NCI-H748 (cell line): Measurements from ENCODE around the gene ALDH5A1.
A peak's percentile ranks its signal among the peaks of the same experiment; 100 is the strongest.
"Not testable (repeated sequence)": the region's sequence is repeated elsewhere in the genome, so short reads cannot be mapped to it uniquely, and the experiment has no call there.

Experiments used
- DNase-seq: peaks from one replicate; lab custom pipeline; 2025; ENCODE audit not compliant: unreplicated experiment; lab: John Stamatoyannopoulos, UW

The ALDH5A1 gene

DNA sequence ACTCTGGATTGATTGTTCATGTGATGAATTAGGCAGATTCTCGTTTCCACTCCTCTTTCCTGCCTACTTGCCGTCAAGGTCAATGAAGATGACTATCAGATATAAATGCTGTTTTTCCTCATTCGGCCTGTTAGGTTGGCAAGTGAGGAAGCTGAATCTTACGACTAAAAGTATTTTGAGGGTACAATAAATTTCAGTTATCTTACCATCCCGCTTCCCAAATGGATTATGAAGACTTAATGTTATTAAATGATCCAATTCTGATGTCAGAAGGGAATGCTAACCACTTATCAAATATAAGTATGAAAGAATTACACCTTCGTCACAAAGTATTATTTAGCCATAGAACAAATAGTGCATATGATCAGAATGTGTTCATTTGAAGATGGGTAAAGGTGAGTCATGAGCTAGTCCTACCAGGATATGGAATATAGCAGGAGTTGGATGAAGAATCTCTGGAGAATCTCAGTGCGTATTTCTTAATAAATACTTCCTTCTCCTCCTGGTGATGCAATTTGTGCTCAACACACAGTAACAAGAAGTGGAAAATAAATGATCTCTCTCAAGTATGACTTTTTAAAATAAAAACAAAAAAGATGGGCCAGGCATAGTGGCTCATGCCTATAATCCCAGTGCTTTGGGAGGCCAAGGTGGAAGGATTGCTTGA is 10.0 kb upstream of the ALDH5A1 start:
- DNase-seq = no peak

DNA sequence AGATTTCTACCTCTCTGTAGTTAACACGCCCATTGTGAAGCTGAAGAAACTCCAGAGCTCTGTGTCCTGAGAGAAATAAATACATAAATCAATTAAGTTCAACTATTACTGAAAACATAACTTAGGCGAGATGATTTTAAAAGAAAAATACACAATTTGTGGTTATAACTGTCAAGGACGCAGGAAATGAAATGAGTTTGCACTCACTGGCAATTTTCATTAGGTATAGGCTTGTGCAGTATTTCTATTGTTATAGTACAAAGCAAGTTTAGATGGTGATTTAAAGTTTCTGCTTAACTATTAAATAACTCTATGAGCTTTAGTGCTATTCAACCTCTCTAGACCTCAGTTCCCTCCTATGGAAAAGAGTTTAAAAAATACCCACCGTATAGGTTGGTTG is 8.7 kb upstream of the ALDH5A1 start:
- no peak for DNase-seq

DNA sequence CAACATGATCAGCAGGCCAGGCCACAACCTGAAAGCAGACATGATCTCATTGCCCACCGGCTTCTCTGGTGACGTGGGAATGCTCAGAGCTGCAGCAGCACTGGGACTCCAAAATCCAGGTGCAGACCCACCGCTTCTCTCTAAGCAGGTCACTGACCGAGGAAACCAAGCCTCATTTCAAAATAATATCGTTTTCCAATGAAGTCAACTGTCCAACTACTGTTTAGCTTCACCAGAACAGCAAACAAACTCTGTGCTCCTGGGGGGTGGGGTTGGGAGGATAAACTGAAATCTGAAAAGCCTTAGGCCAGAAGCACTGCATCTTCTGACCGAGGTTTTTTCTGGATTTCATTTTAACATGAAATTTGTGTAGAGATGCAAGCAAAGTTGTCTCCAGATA is 5.3 kb upstream of the ALDH5A1 start, which contains the start of gene GPLD1:
GPLD1 (minus strand) TSS at position 109 of the 400 bp plus-strand sequence; CDS start at position 42, 67 bp downstream.
- no peak for DNase-seq

DNA sequence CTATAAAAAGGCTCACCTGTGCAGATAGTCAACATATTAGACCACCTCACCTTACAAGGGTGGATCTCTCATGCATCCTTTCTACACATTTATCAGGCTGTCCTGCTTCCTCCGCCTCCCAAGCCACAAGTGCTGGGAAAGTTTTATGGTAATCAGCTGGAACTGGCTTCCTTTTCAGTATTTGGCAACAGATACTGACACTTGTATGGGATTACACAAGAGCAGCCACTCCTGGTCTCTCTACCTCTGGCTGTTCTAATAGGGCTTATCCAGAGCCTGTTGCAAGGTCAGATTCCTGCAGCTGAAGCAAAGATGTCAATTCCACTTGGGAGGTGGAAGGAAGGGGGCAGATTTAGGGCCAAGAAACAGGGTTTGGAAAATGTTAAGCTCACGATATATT is 4.9 kb upstream of the ALDH5A1 start:
- DNase-seq = no peak

DNA sequence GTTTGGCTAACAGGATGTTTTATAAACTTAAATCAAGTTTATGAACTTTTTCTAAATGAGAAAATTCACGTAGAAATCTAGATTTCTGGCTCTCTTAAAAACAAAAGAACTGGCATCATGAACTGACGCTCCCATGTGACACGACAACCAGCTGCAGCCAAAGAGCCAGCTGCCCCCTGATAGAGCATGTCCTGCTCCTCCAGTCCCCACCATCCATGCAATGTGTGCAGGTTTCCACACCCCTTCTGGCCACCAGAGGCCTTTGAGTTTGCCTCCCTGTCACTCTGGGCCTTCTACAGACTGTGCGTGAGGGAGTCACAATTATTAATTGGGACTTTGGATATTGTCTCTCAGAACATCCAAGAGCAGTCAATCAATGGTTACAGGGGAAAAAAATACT is 3.8 kb upstream of the ALDH5A1 start:
- DNase-seq = no peak

DNA sequence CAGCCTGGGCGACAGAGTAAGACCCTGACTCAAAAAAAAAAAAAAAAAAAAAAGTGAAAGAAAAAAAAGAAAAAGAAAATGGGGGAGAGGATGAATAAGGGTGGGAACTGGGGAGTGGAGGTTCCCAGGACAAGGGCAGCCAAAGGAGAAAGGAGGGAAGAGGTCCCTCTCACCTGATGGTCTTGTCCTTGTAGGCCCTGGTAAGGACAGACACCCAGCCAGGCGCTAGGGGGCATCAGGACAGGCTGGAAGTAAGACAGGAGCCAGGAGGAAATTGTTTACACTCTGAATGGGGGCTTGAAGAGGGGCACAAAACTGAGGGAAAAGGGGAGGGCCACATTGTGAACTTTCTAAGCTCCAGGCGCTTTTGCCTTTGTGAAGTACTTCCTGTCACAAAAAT is 2.3 kb upstream of the ALDH5A1 start:
- DNase-seq = no peak

DNA sequence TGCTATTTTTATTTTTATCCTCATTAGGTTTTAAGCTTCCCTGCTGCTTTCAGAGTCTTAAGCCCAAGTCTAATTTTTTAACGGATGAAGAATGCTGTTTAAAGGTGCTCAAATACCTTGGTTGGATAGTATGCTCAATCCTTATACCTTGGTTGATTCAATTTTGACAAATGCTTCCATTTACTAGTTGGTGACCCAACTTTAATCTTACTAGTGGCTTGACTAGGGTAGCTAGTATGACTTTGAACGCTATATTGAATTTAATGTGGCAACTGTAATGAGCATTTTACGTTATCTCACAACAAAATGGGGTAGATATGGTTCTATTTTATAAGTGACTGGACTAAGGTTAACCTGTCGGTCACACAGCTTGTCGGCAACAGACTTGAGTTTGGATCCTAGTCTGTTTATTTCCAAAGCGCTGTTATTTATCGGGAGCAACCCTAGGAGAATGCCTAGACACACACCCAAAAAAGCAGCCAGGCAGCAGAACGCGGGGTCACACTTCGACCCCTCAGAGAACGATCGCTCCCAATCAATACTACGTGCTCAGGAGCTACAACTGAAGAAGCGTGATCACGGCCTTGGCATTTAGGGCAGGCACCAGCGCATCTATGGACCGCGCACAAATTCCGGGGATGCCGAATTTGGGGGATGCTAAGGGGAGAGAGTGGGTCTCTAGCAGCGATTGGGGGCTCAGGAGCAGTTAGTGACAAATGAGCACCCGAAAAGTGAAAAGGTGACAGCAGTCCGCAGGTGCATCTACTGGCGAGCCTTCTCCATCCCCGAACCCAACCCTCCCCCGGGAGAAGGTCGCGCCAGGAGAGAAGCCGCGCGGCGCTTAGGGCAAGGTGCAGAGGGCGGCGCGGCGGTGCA is 586 bp upstream of the ALDH5A1 start:
- DNase-seq = no peak

DNA sequence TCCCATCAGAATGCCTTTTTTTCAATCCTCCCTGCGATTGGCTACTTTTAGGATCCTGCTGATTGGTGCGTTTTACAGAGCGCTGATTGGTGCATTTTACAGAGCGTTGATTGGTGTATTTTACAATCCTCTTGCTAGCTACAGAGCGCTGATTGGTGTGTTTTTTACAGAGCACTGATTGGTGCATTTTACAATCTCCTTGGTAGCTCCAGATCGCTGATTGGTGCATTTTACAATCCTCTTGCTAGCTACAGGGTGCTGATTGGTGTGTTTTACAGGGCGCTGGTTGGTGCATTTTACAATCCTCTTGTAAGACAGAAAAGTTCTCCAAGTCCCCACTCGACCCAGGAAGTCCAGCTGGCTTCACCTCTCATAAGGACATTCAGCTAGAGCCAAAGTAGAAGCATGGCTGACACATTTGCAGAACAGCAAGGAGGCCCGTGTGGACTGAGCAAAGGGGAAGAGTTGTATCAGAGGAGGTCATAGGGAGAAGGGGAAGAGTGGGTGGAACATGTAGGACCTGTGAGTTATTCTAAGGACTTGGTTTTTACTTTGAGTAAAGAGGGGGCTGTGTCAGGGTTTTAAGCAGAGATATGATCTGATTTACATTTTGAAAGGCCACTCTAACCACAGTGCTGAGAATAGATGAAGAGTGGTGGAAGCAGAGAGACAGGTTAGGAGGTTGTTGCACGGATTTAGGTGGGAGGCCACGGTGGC is 2.6 kb downstream of the ALDH5A1 start:
- no peak for DNase-seq

DNA sequence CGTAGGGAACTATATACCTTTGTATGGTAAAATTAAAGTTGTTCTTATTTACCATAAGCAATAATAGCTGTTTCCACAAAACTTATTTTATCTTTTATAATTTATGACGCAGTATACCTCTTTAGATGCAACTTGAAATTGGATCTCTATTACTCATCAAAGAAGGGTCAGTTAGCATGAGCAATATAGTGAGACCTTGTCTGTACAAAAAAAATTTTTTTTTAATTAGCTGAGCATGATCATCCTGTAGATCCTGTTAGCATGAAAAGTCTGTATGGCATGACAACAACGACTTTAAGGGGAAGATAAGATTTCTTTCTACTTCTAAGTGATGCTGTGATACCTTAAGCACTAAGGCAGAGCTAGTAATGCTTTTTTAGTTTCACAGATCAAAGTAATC is 5.9 kb downstream of the ALDH5A1 start:
- DNase-seq = no peak

DNA sequence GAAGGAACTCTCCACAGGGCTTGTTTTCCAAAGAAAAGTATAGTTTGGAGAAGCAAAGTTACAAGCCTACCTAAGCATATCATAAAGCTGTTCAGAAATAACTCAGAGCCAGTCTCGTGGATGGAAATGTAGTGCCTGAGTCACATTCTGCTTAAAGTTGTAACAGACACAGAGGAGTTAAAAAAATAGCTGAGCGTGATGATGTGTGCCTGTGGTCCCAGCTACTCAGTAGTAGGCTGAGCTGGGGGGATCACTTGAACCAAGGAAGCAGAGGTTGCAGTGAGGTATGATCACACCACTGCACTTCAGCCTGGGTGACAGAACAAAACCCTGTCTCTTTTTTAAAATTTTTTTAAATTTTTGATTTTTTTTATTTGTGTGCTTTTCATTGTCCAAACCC is 6.6 kb downstream of the ALDH5A1 start:
- DNase-seq = no peak

DNA sequence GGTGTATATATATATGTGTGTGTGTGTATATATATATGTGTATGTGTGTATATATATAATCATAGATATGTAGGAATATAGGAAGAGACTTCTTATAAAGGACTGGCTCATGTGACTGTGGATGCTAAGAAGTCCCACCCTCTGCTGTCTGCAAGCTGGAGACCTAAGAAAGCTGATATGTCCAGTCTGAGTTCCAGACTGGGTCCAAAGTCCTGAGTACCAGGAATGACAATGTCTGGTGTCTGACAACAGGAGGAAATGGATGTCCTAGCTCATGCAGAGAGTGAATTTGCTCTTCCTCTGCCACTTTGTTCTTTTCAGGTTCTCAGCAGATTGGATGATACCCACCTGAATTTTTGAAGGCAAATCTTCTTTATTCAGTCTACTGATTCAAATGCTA is 7.1 kb downstream of the ALDH5A1 start:
- no peak for DNase-seq

DNA sequence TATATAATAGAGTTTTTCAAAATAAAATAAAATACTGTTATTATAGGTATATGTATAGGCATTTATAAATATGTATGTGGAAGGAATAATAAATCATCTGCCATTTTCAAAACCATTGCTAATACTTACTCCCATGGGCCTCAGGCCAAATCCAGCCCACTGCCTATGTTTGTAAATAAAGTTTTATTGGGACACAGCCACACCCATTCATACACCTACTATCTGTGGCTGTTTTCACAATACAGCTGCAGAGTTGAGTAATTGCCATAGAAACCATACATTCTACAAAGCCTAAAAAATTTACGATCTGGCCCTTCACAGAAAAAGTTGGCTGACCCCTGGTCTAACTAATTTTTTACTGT is 9.5 kb downstream of the ALDH5A1 start:
- no peak for DNase-seq

DNA sequence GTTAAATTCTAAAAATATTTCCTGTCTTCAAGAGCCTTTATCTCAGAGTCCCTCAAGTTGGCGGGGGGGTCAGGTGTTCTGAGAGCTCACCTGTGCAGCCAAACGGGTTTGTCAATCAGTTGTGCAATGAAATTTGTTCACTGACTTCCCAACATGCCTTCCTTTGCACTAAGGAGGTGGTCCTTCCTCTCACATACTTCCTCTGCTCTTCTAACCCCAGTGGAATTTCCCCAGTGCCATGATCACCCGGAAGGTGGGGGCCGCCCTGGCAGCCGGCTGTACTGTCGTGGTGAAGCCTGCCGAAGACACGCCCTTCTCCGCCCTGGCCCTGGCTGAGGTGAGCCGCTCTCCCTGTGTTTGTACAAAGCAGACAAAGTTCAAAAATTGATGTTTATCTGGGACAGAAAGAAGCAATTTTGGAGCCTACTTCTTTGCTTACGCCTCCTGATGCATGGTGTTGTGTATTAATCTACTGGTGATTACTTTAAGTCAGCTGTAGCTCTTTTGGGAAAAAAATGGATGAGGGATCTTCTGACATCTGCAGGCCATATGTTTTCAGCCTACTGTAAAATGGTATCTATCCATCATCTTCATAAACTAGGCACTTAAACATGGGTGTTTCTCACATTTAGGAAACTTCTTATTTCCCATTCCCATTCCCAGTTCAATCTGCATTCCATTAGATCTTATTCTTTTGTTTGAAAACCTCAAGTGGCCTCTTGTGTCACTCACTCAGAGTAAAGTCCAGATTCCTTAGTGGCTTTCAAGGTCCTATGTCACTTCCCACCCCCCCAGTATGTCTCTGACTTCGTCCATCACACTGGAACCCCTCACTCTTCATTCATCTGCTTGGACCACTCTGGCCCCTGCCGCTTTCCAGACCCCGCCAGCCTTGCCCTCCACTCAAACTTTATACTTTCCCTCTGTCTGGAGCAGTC is 10.1 kb downstream of the ALDH5A1 start:
- DNase-seq = no peak

DNA sequence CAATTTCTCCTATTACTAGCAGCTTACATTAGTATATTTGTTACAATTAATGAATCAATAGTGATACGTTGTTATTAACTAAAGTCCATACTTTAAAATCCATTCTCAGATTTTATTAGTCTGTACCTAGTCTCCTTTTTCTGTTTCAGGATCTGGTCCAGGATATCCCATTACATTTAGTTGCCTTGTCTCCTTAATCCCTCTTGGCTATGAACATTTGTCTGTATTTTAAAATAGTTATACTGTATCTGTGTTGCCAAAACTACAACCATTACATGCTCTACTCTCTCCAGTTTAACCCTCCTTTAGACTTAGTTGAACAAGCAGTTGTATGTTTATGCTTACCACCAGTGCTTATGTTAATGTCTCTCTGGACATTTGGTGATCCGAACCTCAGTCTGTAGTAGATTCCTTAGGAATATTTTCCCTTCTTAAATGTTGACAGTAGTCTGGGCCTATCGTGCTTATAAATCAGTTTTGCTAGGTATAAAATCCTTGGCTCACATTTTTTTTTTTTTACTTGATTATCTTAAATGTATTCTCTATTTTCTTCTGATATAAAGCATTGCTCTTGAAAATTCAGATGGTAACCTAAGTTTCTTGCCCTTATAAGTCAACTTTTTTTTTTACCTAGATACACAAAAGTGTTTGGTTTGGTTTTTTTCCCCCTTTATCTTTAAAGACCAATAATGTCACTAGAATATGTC is 12.2 kb downstream of the ALDH5A1 start:
- DNase-seq = no peak

DNA sequence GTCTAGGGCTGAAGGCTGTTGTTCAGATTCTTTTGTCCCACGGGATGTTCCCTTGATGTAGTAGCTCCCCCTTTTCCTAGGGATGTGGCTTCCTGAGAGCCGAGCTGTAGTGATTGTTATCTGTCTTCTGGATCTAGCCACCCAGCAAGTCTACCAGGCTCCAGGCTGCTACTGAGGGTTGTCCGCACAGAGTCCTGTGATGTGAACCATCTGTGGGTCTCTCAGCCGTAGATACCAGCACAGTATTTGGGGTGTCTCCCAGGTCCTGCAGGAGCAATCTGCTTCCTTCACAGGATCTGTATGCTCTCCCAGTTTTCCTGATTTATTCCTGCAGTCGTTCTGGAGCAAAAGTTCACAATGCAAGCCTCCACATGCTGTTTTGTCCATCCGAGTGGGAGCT is 17.2 kb downstream of the ALDH5A1 start:
- DNase-seq = not testable (repeated sequence)

DNA sequence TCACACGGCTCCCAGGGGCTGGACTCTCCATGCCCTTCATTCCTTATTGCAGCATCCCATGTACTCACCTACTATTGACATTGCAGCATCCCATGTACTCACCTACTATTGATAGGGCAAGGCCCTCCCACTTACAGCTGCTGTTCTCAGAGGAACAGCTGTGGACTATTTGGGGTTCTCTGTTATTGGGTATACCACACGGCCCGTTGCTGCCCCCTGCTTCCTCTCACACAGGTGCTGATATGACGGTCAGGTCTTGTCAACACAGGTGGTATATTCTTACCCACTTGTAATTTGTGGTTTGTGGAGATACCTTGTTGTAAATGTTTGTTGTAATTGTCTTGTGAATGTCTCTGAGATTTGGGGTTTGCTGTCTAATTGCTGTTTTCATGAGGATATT is 18.8 kb downstream of the ALDH5A1 start:
- no peak for DNase-seq

DNA sequence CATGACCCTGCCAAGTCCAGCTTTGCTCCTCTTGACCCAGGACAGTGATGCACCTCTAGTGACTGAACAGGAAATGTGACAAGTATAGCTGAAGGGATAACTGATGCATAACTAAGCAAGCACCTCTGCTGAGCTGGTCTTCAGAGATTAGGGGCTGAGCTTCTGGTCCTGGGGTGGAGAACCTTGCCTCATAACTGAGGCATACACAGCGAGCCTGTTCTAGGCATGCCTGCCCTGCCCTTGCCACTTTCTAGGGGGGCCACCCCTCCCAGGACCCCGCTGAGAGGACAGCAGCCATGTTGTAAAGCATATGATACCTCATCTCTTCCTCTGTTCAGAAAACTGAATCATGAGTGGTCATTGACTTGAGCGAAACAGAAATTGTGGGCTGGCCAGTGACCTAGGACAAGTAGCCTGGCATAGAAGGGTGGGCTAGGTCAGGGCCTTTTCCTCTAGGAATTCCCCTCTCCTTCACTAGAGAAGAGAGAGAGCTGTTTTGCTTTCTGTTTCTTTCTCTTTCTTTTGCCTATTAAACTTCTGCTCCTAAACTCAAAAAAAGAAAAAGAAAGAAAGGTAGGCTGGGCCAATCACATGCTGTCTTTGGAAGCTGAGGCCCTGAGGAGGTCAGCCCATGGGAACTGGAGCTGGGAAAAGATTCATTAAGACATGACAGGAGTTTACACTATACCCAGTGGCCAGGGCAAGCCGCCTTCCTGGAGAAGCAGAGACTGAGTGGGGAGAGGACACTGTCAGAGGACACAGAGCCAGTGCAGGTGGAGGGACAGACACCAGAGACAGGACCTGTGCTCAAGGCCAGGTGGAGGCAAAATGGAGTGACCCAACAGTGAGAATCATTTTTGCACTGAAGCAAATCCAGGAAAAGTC is 23.1 kb downstream of the ALDH5A1 start:
- DNase-seq = no peak

DNA sequence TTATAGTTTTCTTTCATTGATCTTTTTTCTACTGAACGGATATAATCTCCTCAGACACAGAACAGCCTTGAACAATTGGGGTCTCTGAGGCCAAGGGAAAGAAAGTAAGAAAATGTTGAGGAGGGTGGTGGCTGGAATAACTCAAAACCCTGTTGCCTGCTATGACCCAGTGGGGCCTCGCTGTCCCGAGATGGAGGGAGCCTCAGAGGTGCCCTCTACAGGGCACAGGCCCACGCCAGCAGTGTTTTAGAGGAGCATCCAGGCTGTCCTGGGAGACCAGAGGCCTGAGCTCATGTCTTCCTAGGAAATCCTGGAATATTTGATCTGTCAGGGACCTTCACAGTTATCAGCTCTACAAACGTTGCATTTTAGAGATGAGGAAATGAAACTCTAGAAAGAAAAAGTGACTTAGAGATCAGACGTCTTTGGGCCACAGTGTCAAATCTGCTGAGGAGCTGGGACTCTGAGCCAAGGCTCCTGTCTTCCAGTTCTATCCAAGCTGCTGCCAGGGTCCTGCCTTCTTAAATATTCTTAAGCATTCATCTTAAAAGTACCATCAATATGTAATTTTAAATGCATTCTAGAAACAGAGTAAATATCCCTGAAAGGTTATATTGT is 26.3 kb downstream of the ALDH5A1 start:
- DNase-seq = peak; percentile 23
